Activated T-cell treated with anti-CD3 and anti-CD28 coated beads, Interleukin-2, amount 50 U/mL, for 24 hours (primary cell): ENCODE data around the gene KCNIP4.

Source experiments
- DNase-seq: peaks from one replicate; pipeline ENCODE4 v3.0.0-alpha.2; 2020
- H3K27ac Mint-ChIP-seq: 2 replicates; pipeline ENCODE4 v1.8.0; 2020; ENCODE audit warnings: mild to moderate bottlenecking, mixed read lengths
- H3K27me3 Mint-ChIP-seq: 2 replicates; pipeline ENCODE4 v1.8.0; 2020; ENCODE audit warnings: mixed read lengths
- H3K36me3 Mint-ChIP-seq: 2 replicates; pipeline ENCODE4 v1.8.0; 2020; ENCODE audit warnings: low read depth, mixed read lengths
- H3K4me1 Mint-ChIP-seq: 2 replicates; pipeline ENCODE4 v1.8.0; 2020; ENCODE audit warnings: low read depth, mixed read lengths
- H3K4me3 Mint-ChIP-seq: 2 replicates; pipeline ENCODE4 v1.8.0; 2020; ENCODE audit warnings: mild to moderate bottlenecking, moderate library complexity, mixed read lengths
- H3K9me3 Mint-ChIP-seq: 2 replicates; pipeline ENCODE4 v1.8.0; 2020; ENCODE audit warnings: mixed read lengths

Gene KCNIP4

DNA sequence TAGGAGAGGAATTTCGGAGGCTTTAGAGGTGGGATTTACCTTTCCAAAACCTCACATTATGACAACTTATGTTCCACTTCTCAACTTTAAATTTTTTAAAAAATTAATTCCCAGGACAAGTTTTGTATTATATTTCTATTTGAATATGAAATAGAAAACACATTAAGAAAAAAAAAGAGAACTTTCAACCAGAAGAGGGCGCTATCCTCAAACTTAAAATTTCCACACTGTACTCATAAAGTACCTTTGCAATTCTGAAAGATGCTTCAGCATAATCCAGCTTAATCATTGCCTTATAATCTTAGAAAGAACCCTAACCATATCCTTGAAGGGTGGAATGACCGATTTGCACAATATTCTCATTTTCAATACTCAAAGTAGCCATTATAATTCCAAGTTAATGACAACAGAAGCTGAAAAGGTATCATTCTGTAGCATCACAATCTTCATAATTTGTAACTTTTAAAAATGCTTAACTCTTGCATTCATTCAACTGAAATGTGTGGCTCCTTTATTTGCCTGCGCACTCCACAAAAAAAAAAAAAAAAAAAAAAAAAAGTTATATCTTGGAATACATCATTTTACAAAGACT lies 158.0 kb downstream of the KCNIP4 start:
- H3K36me3 Mint-ChIP-seq = no peaks in the 10 kb centered on the region
- no peak overlapping the region for H3K4me3 Mint-ChIP-seq
- no peak for DNase-seq
- no peaks in the 10 kb centered on the region for H3K27me3 Mint-ChIP-seq
- no peaks in the 10 kb centered on the region for H3K9me3 Mint-ChIP-seq
- H3K27ac Mint-ChIP-seq = no peak overlapping the region
- no peaks in the 10 kb centered on the region for H3K4me1 Mint-ChIP-seq

GRCh38 chr4:21780148-21780547 lies 168.4 kb downstream of the KCNIP4 start:
- no peaks in the 10 kb centered on the region for H3K4me1 Mint-ChIP-seq
- H3K9me3 Mint-ChIP-seq = no peaks in the 10 kb centered on the region
- no peak overlapping the region for H3K27ac Mint-ChIP-seq
- no peaks in the 10 kb centered on the region for H3K36me3 Mint-ChIP-seq
- no peak for DNase-seq
- H3K27me3 Mint-ChIP-seq = peaks cover 2% of the 10 kb centered on the region
- H3K4me3 Mint-ChIP-seq = no peak overlapping the region

DNA sequence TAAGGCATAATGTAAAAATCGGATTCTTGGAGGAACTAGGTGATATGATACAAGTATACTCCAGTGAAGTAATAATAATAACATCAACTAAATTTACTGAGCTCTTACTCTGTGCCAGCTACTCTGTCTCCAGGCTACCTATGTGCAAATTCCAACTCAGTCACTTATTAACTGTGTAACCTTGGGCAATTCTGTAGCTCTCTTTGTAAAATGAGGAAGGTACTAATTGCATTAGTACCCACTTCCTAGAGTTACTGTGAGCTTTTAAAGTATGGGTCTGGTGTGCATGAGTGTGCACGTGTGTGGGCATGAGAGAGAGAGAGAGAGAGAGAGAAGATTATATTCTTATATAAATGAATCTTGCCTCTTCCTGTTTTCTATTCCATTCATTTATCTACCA lies 169.9 kb downstream of the KCNIP4 start:
- Mint-ChIP-seq H3K4me1 (no peaks in the 10 kb centered on the region), H3K27me3 (peaks cover 2% of the 10 kb centered on the region), H3K36me3 (no peaks in the 10 kb centered on the region), H3K9me3 (no peaks in the 10 kb centered on the region), H3K27ac (no peak overlapping the region), H3K4me3 (no peak overlapping the region)
- DNase-seq = no peak

DNA sequence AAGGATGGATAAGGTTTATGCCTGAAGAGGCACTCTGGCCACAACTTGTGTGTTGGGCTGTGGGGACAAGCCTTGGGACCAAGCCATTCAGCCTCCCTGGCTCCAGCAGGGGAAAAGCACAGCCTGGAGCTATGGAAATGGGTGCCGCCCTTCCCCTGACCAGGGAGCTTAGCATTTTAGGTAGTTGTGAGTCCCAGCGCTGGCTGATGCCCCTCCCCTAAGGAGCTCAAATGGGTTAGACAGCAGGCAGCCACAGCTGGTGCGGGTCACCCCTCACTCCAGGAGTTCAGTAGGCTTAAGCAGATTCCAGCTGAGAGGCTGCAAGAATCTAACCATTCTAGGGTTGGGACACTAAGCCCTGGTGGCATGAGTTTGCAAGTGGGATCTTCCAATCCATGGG lies 172.9 kb downstream of the KCNIP4 start:
- H3K27me3 Mint-ChIP-seq = peaks cover 2% of the 10 kb centered on the region

DNA sequence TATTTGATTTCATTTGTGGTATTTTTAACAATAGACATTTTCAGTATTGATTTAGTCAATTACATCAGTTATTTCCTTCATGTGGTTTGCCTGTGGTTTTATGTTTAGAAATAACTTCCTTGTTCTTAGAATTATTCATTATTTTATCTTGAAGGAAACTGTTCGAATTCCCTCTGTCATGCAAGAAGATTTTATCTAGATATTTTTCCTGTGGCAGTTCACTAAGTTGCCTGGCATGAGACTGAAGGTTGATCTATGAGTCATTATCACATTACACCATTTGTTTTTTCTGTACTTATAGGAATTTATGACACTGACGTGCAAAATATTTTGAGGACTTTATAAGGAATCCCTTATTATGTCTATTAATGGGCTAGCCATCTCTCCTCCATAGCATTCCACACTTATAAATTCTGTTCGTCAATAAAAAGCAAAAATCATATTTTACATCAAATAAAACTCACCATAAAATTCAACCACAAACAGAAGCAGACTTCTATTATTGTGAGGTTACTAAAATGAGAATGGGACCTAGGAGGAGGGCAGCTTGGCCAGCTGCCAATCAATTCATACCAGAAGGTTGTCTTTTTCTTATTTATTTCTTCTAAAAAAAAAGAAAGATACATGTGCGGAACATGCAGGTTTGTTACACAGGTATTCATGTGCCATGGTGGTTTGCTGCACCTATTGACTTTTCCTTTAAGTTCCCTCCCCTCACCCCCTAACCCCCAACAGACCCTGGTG lies 179.0 kb downstream of the KCNIP4 start:
- Mint-ChIP-seq H3K9me3 (no peaks in the 10 kb centered on the region), H3K27me3 (no peaks in the 10 kb centered on the region), H3K27ac (no peak overlapping the region), H3K4me3 (no peak overlapping the region), H3K36me3 (no peaks in the 10 kb centered on the region), H3K4me1 (peaks cover 5% of the 10 kb centered on the region)
- no peak for DNase-seq

More for the DNA sequence above, 172.9 kb downstream of the KCNIP4 start:
- Mint-ChIP-seq H3K27ac (no peak overlapping the region), H3K4me3 (no peak overlapping the region), H3K4me1 (no peaks in the 10 kb centered on the region), H3K36me3 (no peaks in the 10 kb centered on the region), H3K9me3 (no peaks in the 10 kb centered on the region)
- no peak for DNase-seq

- Mint-ChIP-seq H3K4me3 (no peak overlapping the region), H3K36me3 (no peaks in the 10 kb centered on the region), H3K27ac (no peak overlapping the region), H3K9me3 (no peaks in the 10 kb centered on the region), H3K27me3 (no peaks in the 10 kb centered on the region), H3K4me1 (peaks cover 5% of the 10 kb centered on the region)
- no peak for DNase-seq
Measured at GRCh38 chr4:21768349-21769310, 179.9 kb downstream of the KCNIP4 start.

DNA sequence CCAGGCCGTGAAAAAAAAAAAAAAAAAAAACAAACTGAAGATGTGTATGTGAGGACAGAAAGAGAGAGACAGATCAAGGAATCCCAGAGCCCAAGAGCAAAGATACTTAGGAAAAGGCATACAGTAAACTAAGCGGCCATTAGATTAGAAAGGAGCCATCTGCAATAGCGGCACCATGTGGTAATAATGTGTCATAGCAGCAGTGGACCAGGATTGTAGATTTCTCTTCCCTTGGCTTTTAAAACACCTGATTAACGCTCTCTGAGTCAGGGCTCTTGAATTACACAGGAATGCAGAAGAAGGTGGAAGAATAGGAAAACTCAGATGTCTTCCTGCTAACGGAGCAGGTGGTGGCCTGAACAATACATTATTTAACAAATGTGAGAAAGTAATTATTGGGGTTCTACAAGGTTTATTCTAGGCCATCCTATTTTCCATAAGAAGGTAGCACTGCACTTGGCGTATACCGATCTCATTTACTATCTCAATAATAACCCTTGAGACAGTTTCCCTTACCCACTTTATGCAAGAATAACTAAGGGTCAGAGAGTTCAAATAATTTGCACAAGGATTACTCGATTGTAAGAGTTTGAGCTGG lies 182.7 kb downstream of the KCNIP4 start:
- Mint-ChIP-seq H3K27ac (no peak overlapping the region), H3K4me1 (peaks cover 5% of the 10 kb centered on the region), H3K27me3 (no peaks in the 10 kb centered on the region), H3K36me3 (no peaks in the 10 kb centered on the region), H3K9me3 (no peaks in the 10 kb centered on the region), H3K4me3 (no peak overlapping the region)
- DNase-seq = no peak

DNA sequence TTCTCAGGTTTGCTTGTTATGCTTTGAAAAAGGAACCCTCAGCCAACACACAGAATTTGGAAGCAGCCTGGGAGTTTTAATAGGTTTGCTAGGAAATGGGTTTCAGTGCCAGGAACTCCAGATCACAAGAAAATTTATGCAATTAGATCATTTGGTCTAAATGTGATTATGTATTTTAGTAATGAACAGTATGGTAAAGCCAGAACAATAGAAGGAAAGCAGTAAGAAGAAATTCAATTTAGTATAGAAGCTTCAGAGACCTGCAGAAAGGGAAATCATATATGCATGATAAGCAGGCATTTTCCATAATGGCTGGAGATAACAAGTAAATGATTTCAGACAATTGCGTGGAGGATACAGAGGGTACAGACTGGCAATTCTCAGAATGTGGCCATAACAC lies 184.7 kb downstream of the KCNIP4 start:
- Mint-ChIP-seq H3K4me3 (no peak overlapping the region), H3K36me3 (no peaks in the 10 kb centered on the region), H3K27me3 (no peaks in the 10 kb centered on the region), H3K4me1 (peaks cover 2% of the 10 kb centered on the region), H3K9me3 (no peaks in the 10 kb centered on the region), H3K27ac (no peak overlapping the region)
- DNase-seq = no peak

- no peak overlapping the region for H3K27ac Mint-ChIP-seq
- no peaks in the 10 kb centered on the region for H3K4me1 Mint-ChIP-seq
- no peak for DNase-seq
Measured at GRCh38 chr4:21757248-21757647, 191.3 kb downstream of the KCNIP4 start.

GRCh38 chr4:21753084-21753760 lies 195.3 kb downstream of the KCNIP4 start:
- H3K9me3 Mint-ChIP-seq = no peaks in the 10 kb centered on the region
- no peak overlapping the region for H3K27ac Mint-ChIP-seq
- H3K4me3 Mint-ChIP-seq = no peak overlapping the region
- no peaks in the 10 kb centered on the region for H3K4me1 Mint-ChIP-seq
- no peaks in the 10 kb centered on the region for H3K27me3 Mint-ChIP-seq
- no peak for DNase-seq
- no peaks in the 10 kb centered on the region for H3K36me3 Mint-ChIP-seq

More at GRCh38 chr4:21757248-21757647, 191.3 kb downstream of the KCNIP4 start:
- Mint-ChIP-seq H3K27me3 (no peaks in the 10 kb centered on the region), H3K9me3 (no peaks in the 10 kb centered on the region), H3K4me3 (no peak overlapping the region), H3K36me3 (no peaks in the 10 kb centered on the region)

DNA sequence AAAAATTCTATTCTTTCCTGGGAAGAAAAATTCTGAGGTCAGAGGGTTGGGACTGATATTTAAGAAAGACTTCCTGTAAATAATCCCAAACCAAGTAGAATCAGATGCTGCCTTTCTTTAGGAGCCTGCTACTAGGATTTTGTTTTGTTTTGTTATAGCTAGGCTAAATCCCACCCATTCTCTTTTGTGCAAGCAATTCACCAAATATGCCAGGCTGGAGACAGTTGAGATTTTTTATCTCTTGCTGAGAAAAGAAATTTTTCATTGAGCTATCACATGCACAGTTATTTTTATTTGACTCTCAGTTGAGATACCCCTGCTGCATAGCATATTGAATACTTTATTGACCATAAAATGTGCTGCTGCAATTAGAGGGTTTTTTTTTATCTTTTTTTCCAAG lies 196.0 kb downstream of the KCNIP4 start:
- no peak overlapping the region for H3K27ac Mint-ChIP-seq
- no peak for DNase-seq
- H3K27me3 Mint-ChIP-seq = no peaks in the 10 kb centered on the region
- H3K4me1 Mint-ChIP-seq = no peaks in the 10 kb centered on the region
- no peak overlapping the region for H3K4me3 Mint-ChIP-seq
- no peaks in the 10 kb centered on the region for H3K36me3 Mint-ChIP-seq
- no peaks in the 10 kb centered on the region for H3K9me3 Mint-ChIP-seq

- Mint-ChIP-seq H3K9me3 (no peaks in the 10 kb centered on the region), H3K27me3 (no peaks in the 10 kb centered on the region), H3K27ac (no peak overlapping the region), H3K4me3 (no peak overlapping the region), H3K36me3 (no peaks in the 10 kb centered on the region), H3K4me1 (no peaks in the 10 kb centered on the region)
- DNase-seq = no peak
Measured at GRCh38 chr4:21749924-21750323, 198.6 kb downstream of the KCNIP4 start.

GRCh38 chr4:21749412-21749811 lies 199.2 kb downstream of the KCNIP4 start:
- no peaks in the 10 kb centered on the region for H3K27me3 Mint-ChIP-seq
- DNase-seq = no peak
- no peak overlapping the region for H3K27ac Mint-ChIP-seq
- no peaks in the 10 kb centered on the region for H3K4me1 Mint-ChIP-seq
- H3K4me3 Mint-ChIP-seq = no peak overlapping the region
- no peaks in the 10 kb centered on the region for H3K36me3 Mint-ChIP-seq
- H3K9me3 Mint-ChIP-seq = no peaks in the 10 kb centered on the region

- no peak for DNase-seq
- H3K27me3 Mint-ChIP-seq = no peaks in the 10 kb centered on the region
- no peaks in the 10 kb centered on the region for H3K4me1 Mint-ChIP-seq
Measured at GRCh38 chr4:21744046-21744445, 204.5 kb downstream of the KCNIP4 start.

More at GRCh38 chr4:21744046-21744445, 204.5 kb downstream of the KCNIP4 start:
- Mint-ChIP-seq H3K9me3 (no peaks in the 10 kb centered on the region), H3K27ac (no peak overlapping the region), H3K36me3 (no peaks in the 10 kb centered on the region), H3K4me3 (no peak overlapping the region)
